ENCODE results near the gene PLPPR1. TPM values are rescaled to one million over a fixed set of nuclear protein-coding genes. Genes with fewer than 3 reads are reported as not detected.

PLPPR1 gene
- total RNA-seq, 4 donors from 2014 or later: 0.26 to 3.8 (median 0.57) TPM; not detected in 1

DNA sequence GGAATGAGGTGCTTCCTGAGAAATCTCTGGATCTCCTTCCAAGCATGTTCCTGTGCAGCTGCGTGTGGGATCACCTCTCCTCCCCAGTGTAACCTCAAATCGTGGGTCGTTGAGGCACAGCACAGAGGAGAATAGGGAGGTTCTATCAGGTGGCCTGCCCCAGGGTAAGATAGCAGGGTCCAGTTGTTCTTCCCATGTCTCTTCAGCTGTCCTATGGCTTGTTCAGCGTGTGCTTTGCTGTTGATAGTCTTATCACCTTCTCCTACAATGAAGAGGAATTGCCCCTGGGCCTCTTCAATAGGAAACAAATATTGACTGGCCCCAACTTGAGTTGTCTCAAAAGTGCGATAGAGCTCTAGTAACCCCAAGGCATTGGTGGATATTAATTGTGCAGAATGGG lies 333.9 kb downstream of the PLPPR1 start:
- H3K27me3 ChIP-seq: no peaks in the 10 kb centered on the region
- WGBS: 72% methylated on average over 5 of the region's 5 CpGs
- no peak for DNase-seq (ENCODE audit: low spot score in 2 of 2)
- no peaks in the 10 kb centered on the region for H3K36me3 ChIP-seq
- TF ChIP-seq, protein P1, sequence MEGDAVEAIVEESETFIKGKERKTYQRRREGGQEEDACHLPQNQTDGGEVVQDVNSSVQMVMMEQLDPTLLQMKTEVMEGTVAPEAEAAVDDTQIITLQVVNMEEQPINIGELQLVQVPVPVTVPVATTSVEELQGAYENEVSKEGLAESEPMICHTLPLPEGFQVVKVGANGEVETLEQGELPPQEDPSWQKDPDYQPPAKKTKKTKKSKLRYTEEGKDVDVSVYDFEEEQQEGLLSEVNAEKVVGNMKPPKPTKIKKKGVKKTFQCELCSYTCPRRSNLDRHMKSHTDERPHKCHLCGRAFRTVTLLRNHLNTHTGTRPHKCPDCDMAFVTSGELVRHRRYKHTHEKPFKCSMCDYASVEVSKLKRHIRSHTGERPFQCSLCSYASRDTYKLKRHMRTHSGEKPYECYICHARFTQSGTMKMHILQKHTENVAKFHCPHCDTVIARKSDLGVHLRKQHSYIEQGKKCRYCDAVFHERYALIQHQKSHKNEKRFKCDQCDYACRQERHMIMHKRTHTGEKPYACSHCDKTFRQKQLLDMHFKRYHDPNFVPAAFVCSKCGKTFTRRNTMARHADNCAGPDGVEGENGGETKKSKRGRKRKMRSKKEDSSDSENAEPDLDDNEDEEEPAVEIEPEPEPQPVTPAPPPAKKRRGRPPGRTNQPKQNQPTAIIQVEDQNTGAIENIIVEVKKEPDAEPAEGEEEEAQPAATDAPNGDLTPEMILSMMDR (IDR thresholded peaks at IDR 0.05): no peak
- TF ChIP-seq EP300 (IDR thresholded peaks at IDR 0.05): no peak
- no peak for TF ChIP-seq POLR2A (IDR thresholded peaks at IDR 0.05)
- TF ChIP-seq POLR2AphosphoS5 (IDR thresholded peaks at IDR 0.05): no peak
- H3K9me3 ChIP-seq: no peaks in the 10 kb centered on the region
- H3K4me3 ChIP-seq: no peak overlapping the region
- no peak overlapping the region for H3K27ac ChIP-seq
- H3K4me1 ChIP-seq: no peaks in the 10 kb centered on the region

DNA sequence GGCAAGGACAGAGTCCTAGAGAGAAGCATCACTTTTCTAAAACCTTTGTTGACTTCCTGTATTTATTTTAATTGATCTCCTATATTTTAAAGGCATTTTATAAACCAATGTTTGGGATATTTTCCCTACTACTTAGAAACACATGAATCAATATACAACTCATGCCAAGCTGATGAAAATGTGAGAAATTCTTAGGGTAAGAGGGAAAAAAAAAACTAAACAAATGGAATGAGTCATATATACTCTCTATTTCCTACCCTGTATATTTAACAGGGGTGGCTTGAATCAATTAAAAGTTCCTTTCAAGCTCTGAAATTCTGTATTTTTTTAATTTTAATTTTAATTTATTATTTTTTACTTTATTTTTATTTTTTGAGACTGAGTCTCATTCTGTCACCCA lies 336.7 kb downstream of the PLPPR1 start:
- Histone ChIP-seq H3K4me3 (no peak overlapping the region), H3K27me3 (no peaks in the 10 kb centered on the region), H3K36me3 (no peaks in the 10 kb centered on the region), H3K9me3 (no peaks in the 10 kb centered on the region), H3K27ac (no peak overlapping the region), H3K4me1 (no peaks in the 10 kb centered on the region)
- TF ChIP-seq POLR2AphosphoS5 (IDR thresholded peaks at IDR 0.05): no peak
- no peak for TF ChIP-seq EP300 (IDR thresholded peaks at IDR 0.05)
- TF ChIP-seq, protein P1 (IDR thresholded peaks at IDR 0.05): no peak
- no peak for TF ChIP-seq POLR2A (IDR thresholded peaks at IDR 0.05)
- DNase-seq (ENCODE audit: low spot score in 2 of 2): no peak

DNA sequence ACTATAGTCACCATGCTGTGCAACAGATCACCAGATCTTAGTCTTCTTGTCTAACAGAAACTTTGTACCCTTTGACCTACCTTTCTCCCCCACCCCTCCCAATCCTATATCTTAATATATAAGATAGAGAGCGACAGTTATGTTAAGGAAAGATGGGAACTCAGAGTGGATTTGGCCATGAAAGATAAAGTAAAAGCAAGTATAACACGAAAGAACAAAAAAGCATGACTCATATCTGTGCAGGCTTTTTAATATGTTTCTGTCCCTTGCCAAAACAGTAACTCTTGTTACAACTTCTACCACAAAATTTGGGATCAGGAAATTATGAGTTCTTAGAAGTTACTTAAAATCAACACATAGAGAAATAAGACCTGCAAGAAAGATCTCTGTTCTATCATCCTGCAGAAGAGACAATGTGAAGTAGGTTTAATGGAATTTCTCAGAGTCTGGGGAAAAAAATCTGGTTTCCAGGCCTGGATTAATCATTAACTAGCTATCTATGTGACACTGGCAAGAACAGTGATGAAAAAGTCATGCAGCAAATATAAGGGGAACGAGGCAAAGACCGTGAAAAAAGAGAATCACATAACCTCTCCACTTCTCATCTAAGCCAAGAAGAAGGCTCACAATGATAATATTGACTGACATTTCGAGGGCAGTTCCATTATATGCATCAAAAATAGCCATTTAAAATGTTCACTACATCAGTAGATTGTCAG lies 337.7 kb downstream of the PLPPR1 start:
- TF ChIP-seq POLR2AphosphoS5 (IDR thresholded peaks at IDR 0.05) (no peak), EP300 (IDR thresholded peaks at IDR 0.05) (no peak), POLR2A (IDR thresholded peaks at IDR 0.05) (no peak)
- TF ChIP-seq, protein P1 (IDR thresholded peaks at IDR 0.05): no peak
- 59% methylated on average over 5 of the region's 5 CpGs for WGBS

DNA sequence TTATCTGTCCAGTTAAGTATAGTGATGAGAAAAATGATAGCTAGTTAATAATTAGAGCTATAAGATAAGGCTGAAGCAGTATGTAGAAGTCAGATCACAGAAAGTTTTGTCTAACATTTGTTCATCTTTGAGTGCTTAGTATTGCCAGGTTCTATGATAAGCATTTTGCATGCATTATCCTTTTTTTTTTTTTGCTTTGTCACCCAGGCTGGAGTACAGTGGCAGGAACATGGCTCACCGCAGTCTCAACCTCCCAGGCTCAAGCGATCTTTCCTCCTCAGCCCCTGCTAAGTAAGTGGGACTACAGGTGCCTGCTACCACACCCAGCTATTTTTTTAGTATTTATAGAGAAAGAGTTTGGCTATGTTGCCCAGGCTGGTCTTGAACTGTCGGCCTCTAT lies 338.8 kb downstream of the PLPPR1 start:
- Histone ChIP-seq H3K4me3 (no peak overlapping the region), H3K27me3 (no peaks in the 10 kb centered on the region), H3K4me1 (no peaks in the 10 kb centered on the region), H3K36me3 (no peaks in the 10 kb centered on the region), H3K27ac (no peak overlapping the region), H3K9me3 (no peaks in the 10 kb centered on the region)
- WGBS: 94% methylated on average over 3 of the region's 3 CpGs
- no peak for DNase-seq (ENCODE audit: low spot score in 2 of 2)
- no peak for TF ChIP-seq POLR2AphosphoS5 (IDR thresholded peaks at IDR 0.05)
- no peak for TF ChIP-seq POLR2A (IDR thresholded peaks at IDR 0.05)
- TF ChIP-seq, protein P1 (IDR thresholded peaks at IDR 0.05): no peak
- no peak for TF ChIP-seq EP300 (IDR thresholded peaks at IDR 0.05)

More for the DNA sequence above, 337.7 kb downstream of the PLPPR1 start:
- no peaks in the 10 kb centered on the region for H3K9me3 ChIP-seq
- H3K27me3 ChIP-seq: no peaks in the 10 kb centered on the region
- no peak overlapping the region for H3K4me3 ChIP-seq
- H3K36me3 ChIP-seq: no peaks in the 10 kb centered on the region
- H3K27ac ChIP-seq: no peak overlapping the region
- no peak for DNase-seq (ENCODE audit: low spot score in 2 of 2)
- no peaks in the 10 kb centered on the region for H3K4me1 ChIP-seq

DNA sequence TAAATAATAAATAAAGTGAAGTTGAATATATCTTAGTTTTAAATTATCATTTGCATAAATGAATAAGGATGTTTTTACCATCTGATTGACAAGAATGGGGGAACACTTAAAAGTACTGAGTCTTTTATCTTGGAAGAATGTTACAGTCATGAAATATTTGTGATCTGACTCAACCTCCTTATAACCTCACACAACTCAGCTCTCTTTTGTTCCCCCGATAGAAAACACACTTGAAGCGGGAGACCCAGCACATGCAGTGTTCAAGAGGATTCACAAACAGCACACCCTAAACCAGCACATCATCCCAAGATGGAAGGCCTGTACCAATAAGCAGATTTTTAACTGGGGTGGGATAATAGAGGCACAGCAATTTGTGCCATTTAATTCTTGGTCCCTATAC lies 340.8 kb downstream of the PLPPR1 start:
- no peaks in the 10 kb centered on the region for H3K36me3 ChIP-seq
- TF ChIP-seq EP300 (IDR thresholded peaks at IDR 0.05): no peak
- no peak for TF ChIP-seq POLR2AphosphoS5 (IDR thresholded peaks at IDR 0.05)
- TF ChIP-seq POLR2A (IDR thresholded peaks at IDR 0.05): no peak
- TF ChIP-seq, protein P1 (IDR thresholded peaks at IDR 0.05): no peak
- no peak overlapping the region for H3K4me3 ChIP-seq
- WGBS: 85% methylated on average over 2 of the region's 2 CpGs
- H3K27ac ChIP-seq: no peak overlapping the region
- no peaks in the 10 kb centered on the region for H3K9me3 ChIP-seq
- H3K4me1 ChIP-seq: no peaks in the 10 kb centered on the region
- DNase-seq (ENCODE audit: low spot score in 2 of 2): no peak
- no peaks in the 10 kb centered on the region for H3K27me3 ChIP-seq
